ENCODE measurements around the gene ALDH16A1. TPM values are rescaled to one million over a fixed set of nuclear protein-coding genes. Genes with fewer than 3 reads are reported as not detected.
"Not testable (repeated sequence)": the region's sequence is repeated elsewhere in the genome, so short reads cannot be mapped to it uniquely, and the experiment has no call there.

The ALDH16A1 gene
- total and polyA plus RNA-seq, 8 donors = 16.1 to 89.3 (median 20.8) TPM

DNA sequence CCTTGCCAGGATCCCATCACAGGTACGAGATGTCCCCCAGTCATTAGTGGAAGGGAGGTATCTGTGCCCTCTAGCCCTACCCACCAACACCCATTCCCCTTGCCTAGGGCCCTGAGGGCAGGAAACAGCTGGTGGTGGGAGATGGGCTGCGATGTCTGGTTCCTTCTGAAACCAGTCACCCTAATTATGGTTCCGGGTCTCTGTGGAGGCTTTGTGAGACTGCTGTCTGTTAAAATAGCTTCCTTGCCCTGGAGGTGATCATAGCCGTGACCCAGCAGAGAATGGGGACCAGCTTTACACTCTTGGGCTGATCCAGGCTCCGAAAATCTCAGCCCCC lies 5.5 kb downstream of the ALDH16A1 start:
- H3K9me3 ChIP-seq = no peaks in the 10 kb centered on the region
- H3K4me3 ChIP-seq = no peak overlapping the region
- WGBS, 2 donors = 93 to 95% methylated on average over 5 of the region's 5 CpGs
- H3K27ac ChIP-seq = peak overlapping the region in 1 of 4 donors; percentile 5
- H3K4me1 ChIP-seq = peaks cover 0 to 4% (median 0%) of the 10 kb centered on the region in 3 donors
- ATAC-seq (no peak), DNase-seq (no peak), FAIRE-seq (no peak)
- TF ChIP-seq, protein P1, sequence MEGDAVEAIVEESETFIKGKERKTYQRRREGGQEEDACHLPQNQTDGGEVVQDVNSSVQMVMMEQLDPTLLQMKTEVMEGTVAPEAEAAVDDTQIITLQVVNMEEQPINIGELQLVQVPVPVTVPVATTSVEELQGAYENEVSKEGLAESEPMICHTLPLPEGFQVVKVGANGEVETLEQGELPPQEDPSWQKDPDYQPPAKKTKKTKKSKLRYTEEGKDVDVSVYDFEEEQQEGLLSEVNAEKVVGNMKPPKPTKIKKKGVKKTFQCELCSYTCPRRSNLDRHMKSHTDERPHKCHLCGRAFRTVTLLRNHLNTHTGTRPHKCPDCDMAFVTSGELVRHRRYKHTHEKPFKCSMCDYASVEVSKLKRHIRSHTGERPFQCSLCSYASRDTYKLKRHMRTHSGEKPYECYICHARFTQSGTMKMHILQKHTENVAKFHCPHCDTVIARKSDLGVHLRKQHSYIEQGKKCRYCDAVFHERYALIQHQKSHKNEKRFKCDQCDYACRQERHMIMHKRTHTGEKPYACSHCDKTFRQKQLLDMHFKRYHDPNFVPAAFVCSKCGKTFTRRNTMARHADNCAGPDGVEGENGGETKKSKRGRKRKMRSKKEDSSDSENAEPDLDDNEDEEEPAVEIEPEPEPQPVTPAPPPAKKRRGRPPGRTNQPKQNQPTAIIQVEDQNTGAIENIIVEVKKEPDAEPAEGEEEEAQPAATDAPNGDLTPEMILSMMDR (IDR thresholded peaks at IDR 0.05) = no peak
- intact Hi-C loops (cut with DNase I) = no loop called here
- H3K36me3 ChIP-seq = peaks cover 0 to 12% (median 0%) of the 10 kb centered on the region in 3 donors
- no peaks in the 10 kb centered on the region for H3K27me3 ChIP-seq

DNA sequence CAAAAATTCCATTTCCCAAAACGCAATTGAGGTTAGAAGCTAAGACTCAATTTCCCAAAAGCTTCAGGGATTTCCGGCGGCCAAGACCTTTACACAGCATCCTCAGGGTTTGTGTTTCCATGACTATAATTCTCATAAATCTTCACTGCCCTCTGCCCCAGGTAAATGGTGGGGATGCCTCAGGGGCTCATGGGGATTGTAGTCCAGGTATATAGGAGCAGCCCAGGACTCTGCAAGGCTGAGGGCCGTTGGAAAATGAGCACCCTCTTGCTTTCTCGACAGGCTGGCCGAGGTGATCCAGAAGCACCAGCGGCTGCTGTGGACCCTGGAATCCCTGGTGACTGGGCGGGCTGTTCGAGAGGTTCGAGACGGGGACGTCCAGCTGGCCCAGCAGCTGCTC lies 6.4 kb downstream of the ALDH16A1 start:
- TF ChIP-seq, protein P1 (IDR thresholded peaks at IDR 0.05) = no peak
- FAIRE-seq (no peak), ATAC-seq (no peak), DNase-seq (no peak)
- peaks cover 0 to 12% (median 0%) of the 10 kb centered on the region in 3 donors for H3K36me3 ChIP-seq
- H3K27me3 ChIP-seq = no peaks in the 10 kb centered on the region
- H3K27ac ChIP-seq = no peak overlapping the region
- H3K4me1 ChIP-seq = peaks cover 0 to under 1% (median 0%) of the 10 kb centered on the region in 3 donors
- no peaks in the 10 kb centered on the region for H3K9me3 ChIP-seq
- H3K4me3 ChIP-seq = no peak overlapping the region
- WGBS, 2 donors = 91 to 92% methylated on average over 12 of the region's 12 CpGs
- intact Hi-C loops (cut with DNase I) = no loop called here

DNA sequence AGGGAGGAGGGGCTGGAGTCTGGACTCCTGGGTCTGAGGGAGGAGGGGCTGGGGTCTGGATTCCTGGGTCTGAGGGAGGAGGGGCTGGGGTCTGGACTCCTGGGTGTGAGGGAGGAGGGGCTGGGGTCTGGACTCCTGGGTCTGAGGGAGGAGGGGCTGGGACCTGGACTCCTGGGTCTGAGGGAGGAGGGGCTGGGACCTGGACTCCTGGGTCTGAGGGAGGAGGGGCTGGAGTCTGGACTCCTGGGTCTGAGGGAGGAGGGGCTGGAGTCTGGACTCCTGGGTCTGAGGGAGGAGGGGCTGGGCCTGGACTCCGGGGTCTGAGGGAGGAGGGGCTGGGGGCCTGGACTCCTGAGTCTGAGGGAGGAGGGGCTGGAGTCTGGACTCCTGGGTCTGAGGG lies 8.1 kb downstream of the ALDH16A1 start:
- intact Hi-C loops (cut with DNase I) = not testable (repeated sequence)
- WGBS, 2 donors = 0% methylated on average over 1 of the region's 1 CpG; no CpG with 5 or more reads in 1 of the 2 donors

DNA sequence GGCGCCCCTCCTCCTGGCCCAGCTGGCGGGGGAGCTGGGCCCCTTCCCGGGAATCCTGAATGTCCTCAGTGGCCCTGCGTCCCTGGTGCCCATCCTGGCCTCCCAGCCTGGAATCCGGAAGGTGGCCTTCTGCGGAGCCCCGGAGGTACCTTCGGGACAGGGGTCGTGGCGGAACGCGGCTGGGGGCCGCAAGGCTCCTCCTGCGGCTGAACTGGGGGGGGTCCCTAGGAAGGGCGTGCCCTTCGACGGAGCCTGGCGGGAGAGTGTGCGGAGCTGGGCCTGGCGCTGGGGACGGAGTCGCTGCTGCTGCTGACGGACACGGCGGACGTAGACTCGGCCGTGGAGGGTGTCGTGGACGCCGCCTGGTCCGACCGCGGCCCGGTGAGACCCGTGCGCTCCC lies 8.6 kb downstream of the ALDH16A1 start:
- ATAC-seq (no peak), FAIRE-seq (no peak), DNase-seq (no peak)
- H3K4me1 ChIP-seq = no peaks in the 10 kb centered on the region
- TF ChIP-seq, protein P1 (IDR thresholded peaks at IDR 0.05) = no peak
- no peaks in the 10 kb centered on the region for H3K27me3 ChIP-seq
- no peak overlapping the region for H3K27ac ChIP-seq
- intact Hi-C loops (cut with DNase I) = no loop called here
- WGBS, 2 donors = 97 to 99% methylated on average over 32 to 37 of the region's 37 CpGs
- no peak overlapping the region for H3K4me3 ChIP-seq
- no peaks in the 10 kb centered on the region for H3K9me3 ChIP-seq
- peaks cover 0 to 12% (median 0%) of the 10 kb centered on the region in 3 donors for H3K36me3 ChIP-seq

More for the DNA sequence above, 8.1 kb downstream of the ALDH16A1 start:
- not testable (repeated sequence) for DNase-seq, H3K9me3 ChIP-seq, H3K4me1 ChIP-seq, H3K27ac ChIP-seq, FAIRE-seq, H3K4me3 ChIP-seq, ATAC-seq, H3K27me3 ChIP-seq
- peaks cover 0 to 12% (median 0%) of the 10 kb centered on the region in 3 donors for H3K36me3 ChIP-seq

GRCh38 chr19:49462492-49462891 lies 9.5 kb downstream of the ALDH16A1 start:
- DNase-seq = no peak

More at GRCh38 chr19:49462492-49462891, 9.5 kb downstream of the ALDH16A1 start:
- H3K27me3 ChIP-seq = no peaks in the 10 kb centered on the region
- H3K36me3 ChIP-seq = peaks cover 0 to 12% (median 0%) of the 10 kb centered on the region in 3 donors
- WGBS, 2 donors = 87 to 96% methylated on average over 11 to 12 of the region's 12 CpGs
- H3K9me3 ChIP-seq = no peaks in the 10 kb centered on the region
- H3K27ac ChIP-seq = no peak overlapping the region
- H3K4me3 ChIP-seq = no peak overlapping the region
- intact Hi-C loops (cut with DNase I) = no loop called here
- H3K4me1 ChIP-seq = no peaks in the 10 kb centered on the region
- ATAC-seq (no peak), FAIRE-seq (no peak)
- TF ChIP-seq, protein P1 (IDR thresholded peaks at IDR 0.05) = no peak

All from pancreas (tissue), 10 donors.